ENCODE data around the gene KIFC1. TPM values are rescaled to one million over a fixed set of nuclear protein-coding genes. Genes with fewer than 3 reads are reported as not detected.

The KIFC1 gene
- total and polyA plus RNA-seq, 9 of the 15 experiments (the other 6 are each of a cell fraction or from before 2014, with no cell fraction given), result 1.3 to 95.2 (median 76.9) TPM

DNA sequence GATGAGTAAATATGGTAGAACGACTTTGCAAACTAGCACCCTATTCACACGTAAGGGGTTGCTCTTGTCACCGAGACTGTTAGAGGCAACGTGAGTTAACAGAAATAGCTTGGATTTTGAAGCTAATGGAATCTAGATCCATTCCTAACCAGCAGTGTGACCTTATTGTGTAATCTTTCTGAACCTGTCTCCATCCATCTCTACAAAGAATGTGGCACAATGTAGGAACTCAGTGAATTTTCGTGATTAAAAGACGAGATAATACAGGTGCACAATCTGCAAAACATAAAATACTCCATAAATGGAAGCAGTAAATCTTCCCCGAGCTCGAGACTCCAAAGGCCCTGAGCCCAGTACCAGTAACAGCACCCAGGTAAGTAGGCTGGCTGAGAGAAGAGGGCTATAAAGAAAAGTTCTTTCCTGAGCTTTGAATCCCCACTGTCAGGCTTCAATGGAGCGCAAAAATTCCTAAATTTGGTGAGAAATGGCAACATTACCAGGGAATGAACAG, 801 bp upstream of the KIFC1 start (continued):
- TF ChIP-seq, protein P1, sequence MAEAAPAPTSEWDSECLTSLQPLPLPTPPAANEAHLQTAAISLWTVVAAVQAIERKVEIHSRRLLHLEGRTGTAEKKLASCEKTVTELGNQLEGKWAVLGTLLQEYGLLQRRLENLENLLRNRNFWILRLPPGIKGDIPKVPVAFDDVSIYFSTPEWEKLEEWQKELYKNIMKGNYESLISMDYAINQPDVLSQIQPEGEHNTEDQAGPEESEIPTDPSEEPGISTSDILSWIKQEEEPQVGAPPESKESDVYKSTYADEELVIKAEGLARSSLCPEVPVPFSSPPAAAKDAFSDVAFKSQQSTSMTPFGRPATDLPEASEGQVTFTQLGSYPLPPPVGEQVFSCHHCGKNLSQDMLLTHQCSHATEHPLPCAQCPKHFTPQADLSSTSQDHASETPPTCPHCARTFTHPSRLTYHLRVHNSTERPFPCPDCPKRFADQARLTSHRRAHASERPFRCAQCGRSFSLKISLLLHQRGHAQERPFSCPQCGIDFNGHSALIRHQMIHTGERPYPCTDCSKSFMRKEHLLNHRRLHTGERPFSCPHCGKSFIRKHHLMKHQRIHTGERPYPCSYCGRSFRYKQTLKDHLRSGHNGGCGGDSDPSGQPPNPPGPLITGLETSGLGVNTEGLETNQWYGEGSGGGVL (CRISPR knock-in tag; IDR thresholded peaks at IDR 0.05), result no peak
- no peak for TF ChIP-seq PHTF2 (CRISPR knock-in tag; IDR thresholded peaks at IDR 0.05)
- TF ChIP-seq, protein P2, sequence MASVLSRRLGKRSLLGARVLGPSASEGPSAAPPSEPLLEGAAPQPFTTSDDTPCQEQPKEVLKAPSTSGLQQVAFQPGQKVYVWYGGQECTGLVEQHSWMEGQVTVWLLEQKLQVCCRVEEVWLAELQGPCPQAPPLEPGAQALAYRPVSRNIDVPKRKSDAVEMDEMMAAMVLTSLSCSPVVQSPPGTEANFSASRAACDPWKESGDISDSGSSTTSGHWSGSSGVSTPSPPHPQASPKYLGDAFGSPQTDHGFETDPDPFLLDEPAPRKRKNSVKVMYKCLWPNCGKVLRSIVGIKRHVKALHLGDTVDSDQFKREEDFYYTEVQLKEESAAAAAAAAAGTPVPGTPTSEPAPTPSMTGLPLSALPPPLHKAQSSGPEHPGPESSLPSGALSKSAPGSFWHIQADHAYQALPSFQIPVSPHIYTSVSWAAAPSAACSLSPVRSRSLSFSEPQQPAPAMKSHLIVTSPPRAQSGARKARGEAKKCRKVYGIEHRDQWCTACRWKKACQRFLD (CRISPR knock-in tag; IDR thresholded peaks at IDR 0.05), result peak; percentile 93
- TF ChIP-seq ZKSCAN8 (CRISPR knock-in tag; IDR thresholded peaks at IDR 0.05), result no peak
- no peak for TF ChIP-seq TCFL5 (CRISPR knock-in tag; conservative IDR thresholded peaks at IDR 0.05)
- TF ChIP-seq DMBX1 (CRISPR knock-in tag; IDR thresholded peaks at IDR 0.05; ENCODE audit: borderline replicate concordance), result 0 out of 2 replicates have a peak, but pooled peaks have one; percentile 84
- TF ChIP-seq, protein P3, sequence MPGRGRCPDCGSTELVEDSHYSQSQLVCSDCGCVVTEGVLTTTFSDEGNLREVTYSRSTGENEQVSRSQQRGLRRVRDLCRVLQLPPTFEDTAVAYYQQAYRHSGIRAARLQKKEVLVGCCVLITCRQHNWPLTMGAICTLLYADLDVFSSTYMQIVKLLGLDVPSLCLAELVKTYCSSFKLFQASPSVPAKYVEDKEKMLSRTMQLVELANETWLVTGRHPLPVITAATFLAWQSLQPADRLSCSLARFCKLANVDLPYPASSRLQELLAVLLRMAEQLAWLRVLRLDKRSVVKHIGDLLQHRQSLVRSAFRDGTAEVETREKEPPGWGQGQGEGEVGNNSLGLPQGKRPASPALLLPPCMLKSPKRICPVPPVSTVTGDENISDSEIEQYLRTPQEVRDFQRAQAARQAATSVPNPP (IDR thresholded peaks at IDR 0.05; ENCODE audit: borderline replicate concordance, insufficient read depth, insufficient read length), result no peak
- no peak for TF ChIP-seq SRSF9 (IDR thresholded peaks at IDR 0.05; ENCODE audit: borderline replicate concordance, low read depth, low read length)
- TF ChIP-seq MBD2 (IDR thresholded peaks at IDR 0.05; ENCODE audit: borderline replicate concordance, low read depth), result no peak
- TF ChIP-seq DPF2 (IDR thresholded peaks at IDR 0.05), result peak; percentile 43; the same call in 1 of the 2 replicates
- TF ChIP-seq, protein P4, sequence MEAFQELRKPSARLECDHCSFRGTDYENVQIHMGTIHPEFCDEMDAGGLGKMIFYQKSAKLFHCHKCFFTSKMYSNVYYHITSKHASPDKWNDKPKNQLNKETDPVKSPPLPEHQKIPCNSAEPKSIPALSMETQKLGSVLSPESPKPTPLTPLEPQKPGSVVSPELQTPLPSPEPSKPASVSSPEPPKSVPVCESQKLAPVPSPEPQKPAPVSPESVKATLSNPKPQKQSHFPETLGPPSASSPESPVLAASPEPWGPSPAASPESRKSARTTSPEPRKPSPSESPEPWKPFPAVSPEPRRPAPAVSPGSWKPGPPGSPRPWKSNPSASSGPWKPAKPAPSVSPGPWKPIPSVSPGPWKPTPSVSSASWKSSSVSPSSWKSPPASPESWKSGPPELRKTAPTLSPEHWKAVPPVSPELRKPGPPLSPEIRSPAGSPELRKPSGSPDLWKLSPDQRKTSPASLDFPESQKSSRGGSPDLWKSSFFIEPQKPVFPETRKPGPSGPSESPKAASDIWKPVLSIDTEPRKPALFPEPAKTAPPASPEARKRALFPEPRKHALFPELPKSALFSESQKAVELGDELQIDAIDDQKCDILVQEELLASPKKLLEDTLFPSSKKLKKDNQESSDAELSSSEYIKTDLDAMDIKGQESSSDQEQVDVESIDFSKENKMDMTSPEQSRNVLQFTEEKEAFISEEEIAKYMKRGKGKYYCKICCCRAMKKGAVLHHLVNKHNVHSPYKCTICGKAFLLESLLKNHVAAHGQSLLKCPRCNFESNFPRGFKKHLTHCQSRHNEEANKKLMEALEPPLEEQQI (IDR thresholded peaks at IDR 0.05), result peak; percentile 38; the same call in 1 of the 2 replicates
- TF ChIP-seq PTRF (tag; IDR thresholded peaks at IDR 0.05), result 0 out of 2 replicates have a peak, but pooled peaks have one; percentile 25
- TF ChIP-seq OTX1 (CRISPR knock-in tag; IDR thresholded peaks at IDR 0.05), result no peak
- peak; percentile 31; the same call in 1 of the 2 replicates for TF ChIP-seq PHF8 (IDR thresholded peaks at IDR 0.05; ENCODE audit: borderline replicate concordance, low read length)
- TF ChIP-seq, protein P5, sequence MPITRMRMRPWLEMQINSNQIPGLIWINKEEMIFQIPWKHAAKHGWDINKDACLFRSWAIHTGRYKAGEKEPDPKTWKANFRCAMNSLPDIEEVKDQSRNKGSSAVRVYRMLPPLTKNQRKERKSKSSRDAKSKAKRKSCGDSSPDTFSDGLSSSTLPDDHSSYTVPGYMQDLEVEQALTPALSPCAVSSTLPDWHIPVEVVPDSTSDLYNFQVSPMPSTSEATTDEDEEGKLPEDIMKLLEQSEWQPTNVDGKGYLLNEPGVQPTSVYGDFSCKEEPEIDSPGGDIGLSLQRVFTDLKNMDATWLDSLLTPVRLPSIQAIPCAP (CRISPR knock-in tag; IDR thresholded peaks at IDR 0.05; ENCODE audit: borderline replicate concordance), result 0 out of 2 replicates have a peak, but pooled peaks have one; percentile 22
- TF ChIP-seq, protein P6, sequence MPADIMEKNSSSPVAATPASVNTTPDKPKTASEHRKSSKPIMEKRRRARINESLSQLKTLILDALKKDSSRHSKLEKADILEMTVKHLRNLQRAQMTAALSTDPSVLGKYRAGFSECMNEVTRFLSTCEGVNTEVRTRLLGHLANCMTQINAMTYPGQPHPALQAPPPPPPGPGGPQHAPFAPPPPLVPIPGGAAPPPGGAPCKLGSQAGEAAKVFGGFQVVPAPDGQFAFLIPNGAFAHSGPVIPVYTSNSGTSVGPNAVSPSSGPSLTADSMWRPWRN (IDR thresholded peaks at IDR 0.05; ENCODE audit: low read depth), result 0 out of 2 replicates have a peak, but pooled peaks have one; percentile 13
